Right kidney (tissue), 1 donor: ENCODE data around the gene LRRC8C.

Source experiments
- DNase-seq: peaks from one replicate; pipeline ENCODE4 v3.0.0-alpha.2; 2016

The LRRC8C gene

DNA sequence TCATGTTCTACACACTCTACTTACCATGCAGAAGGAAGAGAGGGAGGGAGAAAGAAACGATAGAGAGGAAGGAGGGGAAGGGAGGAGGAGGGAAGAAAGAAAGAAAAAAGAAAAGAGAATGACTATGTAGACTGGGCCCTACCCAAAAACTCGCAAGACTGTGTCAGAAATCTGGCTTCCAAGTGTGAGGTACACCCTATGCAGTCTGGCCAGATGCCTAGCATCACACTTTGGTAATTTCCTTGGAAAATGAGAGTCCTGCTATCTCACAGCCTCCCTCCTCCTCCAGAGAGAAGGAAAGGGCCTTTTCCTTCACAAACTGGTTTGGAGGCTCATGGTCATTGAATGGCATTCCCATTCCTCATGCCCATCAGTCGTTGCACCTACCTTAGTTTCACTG, 101.5 kb downstream of the LRRC8C start:
- no peak for DNase-seq

DNA sequence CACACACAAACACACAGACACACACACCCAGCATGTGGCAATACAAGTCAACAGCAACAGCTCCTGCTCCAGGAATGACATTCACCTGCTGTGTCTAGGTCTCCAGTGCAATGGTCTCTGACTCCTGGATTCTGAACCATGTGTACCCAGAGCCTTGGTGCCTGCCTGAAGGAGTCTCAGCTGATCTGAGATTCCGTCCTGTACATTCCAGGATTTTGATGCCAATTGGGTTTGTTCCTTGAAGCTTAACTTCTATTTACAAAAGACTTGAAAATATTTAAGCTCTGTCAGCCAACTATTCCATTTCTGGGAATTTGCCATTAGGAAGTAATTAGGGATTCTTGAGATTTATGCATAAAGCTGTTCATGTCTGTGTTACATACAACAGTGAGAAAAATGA, 102.6 kb downstream of the LRRC8C start:
- no peak for DNase-seq

DNA sequence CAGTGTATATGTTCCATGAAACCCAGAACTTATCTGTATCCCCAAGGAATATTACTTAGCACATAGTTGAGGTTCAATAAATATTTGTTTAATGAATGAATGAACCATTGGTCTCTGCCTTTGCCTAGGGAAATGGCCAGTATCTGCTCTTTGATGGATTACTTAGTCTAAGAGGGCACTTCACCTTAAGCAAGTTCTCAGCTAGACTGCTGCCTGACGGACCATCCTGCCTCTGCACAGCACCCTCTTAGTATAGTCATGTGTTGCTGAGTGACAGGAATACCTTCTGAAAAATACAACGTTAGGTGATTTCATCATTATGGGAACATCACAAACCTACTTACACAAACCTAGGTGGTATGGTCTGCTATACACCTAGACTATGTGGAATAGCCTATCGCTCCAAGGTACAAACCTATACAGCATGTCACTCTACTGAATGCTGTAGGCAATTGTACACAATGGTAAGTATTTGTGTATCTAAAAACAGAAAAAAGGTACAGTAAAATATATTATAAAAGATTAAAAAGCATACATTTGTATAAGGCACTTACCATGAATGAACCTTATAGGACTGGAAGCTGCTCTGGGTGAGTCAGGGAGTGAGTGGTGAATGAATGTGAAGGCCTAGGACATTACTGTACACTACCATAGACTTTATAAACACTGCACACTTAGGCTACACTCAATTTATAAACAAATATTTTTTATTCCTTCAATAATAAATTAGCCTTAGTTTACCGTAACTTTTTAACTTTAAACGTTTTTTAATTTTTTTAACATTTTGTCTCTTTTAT, 104.2 kb downstream of the LRRC8C start:
- no peak for DNase-seq

DNA sequence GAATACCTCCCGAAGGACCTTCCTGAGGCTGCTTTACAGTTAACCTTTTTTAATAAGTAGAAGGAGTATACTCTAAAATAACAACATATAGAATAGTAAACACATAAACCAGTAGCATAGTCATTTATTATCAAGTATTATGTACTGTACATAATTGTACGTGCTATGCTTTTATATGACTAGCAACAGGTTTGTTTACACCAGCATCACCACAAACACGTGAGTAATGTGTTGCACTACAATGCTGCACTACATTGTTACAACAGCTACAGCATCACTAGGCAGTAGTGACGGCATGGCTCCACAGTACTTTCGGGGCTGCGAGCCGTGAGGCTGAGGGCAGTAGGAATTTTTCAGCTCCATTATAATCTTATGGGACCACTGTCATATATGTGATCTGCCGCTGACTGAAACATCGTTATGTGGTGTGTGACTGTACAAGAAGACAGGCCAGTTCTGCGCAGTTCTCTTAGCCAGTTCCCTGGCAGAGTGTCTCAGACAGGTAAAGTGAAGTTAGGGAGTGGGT, 105.1 kb downstream of the LRRC8C start:
- DNase-seq, result no peak

- DNase-seq, result no peak
Measured at GRCh38 chr1:89739013-89739843, 106.3 kb downstream of the LRRC8C start.

- DNase-seq, result no peak
Measured at GRCh38 chr1:89739844-89740216, 106.9 kb downstream of the LRRC8C start.

- DNase-seq, result no peak
Measured at GRCh38 chr1:89743788-89744187, 110.9 kb downstream of the LRRC8C start.

GRCh38 chr1:89746424-89747149, 113.7 kb downstream of the LRRC8C start:
- no peak for DNase-seq

DNA sequence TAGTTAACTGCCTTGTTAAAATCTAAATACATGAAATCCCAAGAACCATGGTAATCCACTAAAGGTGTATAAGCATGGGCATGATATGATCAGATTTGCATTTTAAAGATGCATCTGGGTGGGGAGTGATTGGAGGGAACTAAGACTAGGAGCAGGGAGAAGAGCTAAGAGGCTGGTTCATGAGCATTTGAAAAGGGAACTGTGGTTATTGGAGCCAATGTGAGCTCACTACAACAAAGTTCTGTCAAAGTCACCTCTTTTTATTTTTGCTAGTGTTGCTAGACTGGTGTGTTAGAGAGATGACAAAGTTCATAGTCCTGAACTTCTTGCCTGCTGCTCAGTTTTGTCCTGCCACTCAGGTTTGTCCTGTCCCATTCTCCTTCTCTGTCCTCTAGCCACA, 120.8 kb downstream of the LRRC8C start:
- no peak for DNase-seq

- DNase-seq, result no peak
Measured at GRCh38 chr1:89754518-89754917, 121.6 kb downstream of the LRRC8C start.

DNA sequence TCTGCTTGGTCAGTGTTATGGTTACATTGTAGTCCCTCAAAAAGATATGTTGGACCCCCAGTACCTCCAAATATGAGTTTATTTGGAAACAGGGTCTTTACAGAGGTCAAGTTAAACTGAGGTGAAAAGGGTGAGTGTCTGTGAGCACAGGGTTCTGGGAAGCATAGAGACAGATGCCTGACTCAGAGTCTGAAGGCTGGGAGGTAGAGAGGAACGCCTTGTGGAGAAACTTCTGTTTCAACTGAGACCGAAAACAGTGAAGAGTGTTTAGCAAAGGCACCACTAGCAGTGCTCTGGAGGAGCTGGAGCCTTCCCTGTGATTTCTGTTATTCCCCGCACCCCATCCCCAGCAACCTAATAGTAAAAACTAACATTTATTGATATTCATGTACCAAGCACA, 122.7 kb downstream of the LRRC8C start:
- DNase-seq, result no peak

DNA sequence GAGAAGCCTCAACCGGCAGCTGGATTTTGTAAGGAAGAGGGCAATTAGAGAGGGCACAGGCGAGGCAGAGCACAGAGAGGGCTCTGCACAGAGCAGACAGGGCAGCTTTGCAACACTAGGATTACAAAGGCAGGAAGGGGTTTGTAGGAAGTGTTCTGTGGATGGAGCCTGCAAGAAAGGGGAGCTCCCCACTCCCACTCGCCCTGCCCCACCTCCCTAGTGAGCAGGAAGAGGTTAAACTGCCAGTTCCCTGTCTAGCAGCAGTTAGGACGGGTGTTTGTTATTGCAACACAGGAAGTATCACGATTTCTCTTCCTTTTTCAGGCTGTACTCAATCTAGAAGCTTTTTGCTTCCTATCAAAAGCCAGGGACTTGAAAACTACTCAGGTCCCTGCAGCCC, 124.6 kb downstream of the LRRC8C start:
- DNase-seq, result peak; percentile 42

DNA sequence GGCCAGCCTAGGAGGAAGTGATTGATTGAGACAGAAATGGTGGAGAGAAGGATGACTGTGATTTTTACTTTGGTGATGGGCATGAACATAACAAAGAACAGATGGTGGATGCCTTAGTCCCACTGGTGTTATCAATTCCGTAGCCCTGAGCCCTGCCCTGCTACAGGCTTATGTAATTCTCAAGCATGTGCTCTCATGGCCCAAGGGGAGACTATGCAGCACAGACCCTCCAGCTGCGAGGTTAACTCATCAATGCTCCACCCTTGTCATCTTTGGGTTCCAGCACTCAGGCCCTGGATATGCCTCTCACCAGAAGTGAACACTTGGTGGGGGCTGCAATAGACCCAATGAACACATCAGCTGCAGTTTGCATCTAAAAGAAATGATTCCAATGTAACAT, 125.2 kb downstream of the LRRC8C start:
- DNase-seq, result no peak

DNA sequence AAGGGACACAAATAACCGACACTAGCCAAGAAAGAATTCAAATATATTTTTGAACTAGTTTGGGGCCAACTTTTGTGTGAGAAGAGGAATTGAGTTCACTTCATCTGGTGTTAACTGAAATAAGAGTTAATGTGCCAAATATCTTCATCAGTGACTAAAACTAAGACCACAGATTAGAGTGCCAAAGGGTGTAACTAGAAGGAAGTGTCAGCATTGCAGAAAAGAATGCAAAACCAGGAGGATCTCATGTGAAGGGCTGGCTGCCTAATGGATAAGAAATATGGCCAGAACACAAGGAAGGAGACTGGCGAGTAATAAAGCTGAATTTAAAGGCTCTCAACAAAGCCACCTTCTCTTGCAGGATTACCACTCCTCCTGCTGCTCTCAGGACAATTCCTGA, 126.1 kb downstream of the LRRC8C start:
- DNase-seq, result no peak

DNA sequence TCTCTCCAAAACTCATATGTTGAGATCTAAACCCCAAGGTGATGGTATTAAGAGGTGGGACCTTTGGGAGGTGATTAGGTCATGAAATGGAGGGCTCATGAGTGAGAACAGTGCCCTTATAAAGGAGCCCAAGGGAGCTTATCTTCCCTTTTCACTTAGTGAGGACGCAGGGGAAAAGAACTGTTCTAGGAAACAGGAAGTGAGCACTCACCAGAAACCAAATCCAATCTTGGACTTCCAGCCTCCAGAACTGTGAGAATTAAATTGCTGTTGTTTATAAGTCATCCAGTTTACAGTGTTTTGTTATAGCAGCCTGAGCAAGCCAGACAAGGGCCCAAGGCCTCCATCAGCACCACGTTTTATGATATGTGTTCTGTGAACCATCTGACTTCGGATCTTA, 127.6 kb downstream of the LRRC8C start:
- no peak for DNase-seq

DNA sequence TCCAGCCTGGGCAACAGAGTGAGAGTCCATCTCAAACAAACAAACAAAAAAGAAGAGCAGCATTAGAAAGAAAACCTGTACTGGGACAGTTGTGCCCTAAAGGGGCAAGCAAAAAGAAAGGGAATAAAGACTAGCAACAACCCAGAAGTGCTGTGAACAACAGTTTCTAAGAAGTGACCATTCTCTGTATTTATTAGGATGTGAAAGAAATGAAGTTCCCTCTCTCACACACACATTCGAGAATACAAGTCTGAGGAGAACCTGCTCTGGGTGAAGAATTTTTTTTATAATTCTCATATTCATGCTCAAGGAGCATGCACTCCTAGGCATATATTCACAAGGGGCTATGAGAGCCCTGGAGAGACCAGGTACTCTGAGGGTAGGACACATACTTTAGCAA, 128.4 kb downstream of the LRRC8C start:
- no peak for DNase-seq

- DNase-seq, result no peak
Measured at GRCh38 chr1:89761901-89762300, 129.0 kb downstream of the LRRC8C start.

DNA sequence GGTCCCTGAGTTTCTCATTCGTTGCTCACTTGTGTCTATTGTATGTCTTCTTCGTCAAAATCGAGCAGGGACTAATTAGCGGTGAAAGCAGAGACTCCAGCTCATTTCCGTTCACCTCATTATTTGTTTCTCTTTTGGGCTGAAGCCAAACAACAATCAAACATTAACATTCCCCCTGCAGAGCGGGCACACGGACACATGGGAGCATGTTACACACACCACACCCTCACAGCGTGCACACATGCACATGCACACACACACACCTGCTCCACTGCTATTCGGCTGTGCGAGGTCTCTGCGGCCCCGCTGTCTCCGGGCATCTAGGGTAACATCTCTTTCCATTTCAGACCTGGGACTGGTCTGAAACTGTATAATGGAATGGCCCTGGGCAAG, 129.5 kb downstream of the LRRC8C start:
- peak; percentile 15 for DNase-seq

GRCh38 chr1:89762779-89763648, 130.1 kb downstream of the LRRC8C start:
- DNase-seq, result peak; percentile 92

DNA sequence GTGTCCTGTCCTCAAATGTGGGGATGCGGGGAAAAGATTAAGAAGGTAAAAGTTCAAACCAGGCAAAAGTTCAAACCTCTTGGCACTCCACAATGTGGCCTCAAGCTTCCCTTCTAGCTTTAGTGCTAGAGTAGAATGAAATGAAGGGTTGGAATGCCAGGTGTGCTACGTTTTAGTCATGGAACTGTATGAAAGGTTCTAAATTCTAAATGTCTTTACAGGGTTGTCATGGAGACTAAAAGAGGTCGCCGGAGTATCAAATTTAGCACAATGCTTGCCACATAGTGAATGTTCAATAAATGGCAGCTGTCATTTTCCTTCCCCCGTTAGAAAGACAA, 130.7 kb downstream of the LRRC8C start:
- no peak for DNase-seq

DNA sequence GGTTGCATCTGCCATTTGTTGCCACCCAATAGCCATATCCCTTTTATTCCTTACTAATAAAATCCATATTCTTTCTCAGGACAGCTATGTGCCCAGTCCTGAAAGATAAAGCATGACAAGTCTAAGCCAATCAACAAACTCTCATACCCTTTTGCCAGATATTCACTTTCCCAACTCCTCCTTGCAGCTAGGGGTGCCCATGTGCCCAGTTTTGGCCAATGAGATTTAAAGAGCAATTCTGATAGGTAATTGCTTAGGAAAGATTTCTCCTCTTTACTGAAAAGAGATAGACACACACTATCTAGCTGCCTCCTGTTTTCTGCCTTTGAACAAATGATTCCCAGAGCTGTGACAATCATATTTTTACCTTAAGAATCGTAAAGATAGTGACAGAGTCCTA, 132.9 kb downstream of the LRRC8C start:
- DNase-seq, result no peak

- no peak for DNase-seq
Measured at GRCh38 chr1:89767618-89768017, 134.7 kb downstream of the LRRC8C start.
